Measurements from ENCODE around the gene FBXL7. TPM values are rescaled to one million over a fixed set of nuclear protein-coding genes. Genes with fewer than 3 reads are reported as not detected.

FBXL7 gene
- total and polyA plus RNA-seq, 2 donors (not counting 1 experiment from before 2014, with no cell fraction given): not detected

GRCh38 chr5:15844253-15844652 is 344.3 kb downstream of the FBXL7 start:
- peaks cover 4% of the 10 kb centered on the region for H3K9me3 Mint-ChIP-seq (ENCODE audit: insufficient read depth)
- no peaks in the 10 kb centered on the region for H3K36me3 ChIP-seq (replicated peaks in 1 of 2; ENCODE audit: control extremely low read depth in 1 of 2, control insufficient read depth in 1 of 2, extremely low read depth in 1 of 2, insufficient read depth in 2 of 2, low read length in 1 of 2)
- H3K4me2 ChIP-seq (replicated peaks; ENCODE audit: low read depth, low read length, poor library complexity, severe bottlenecking): no peak overlapping the region

GRCh38 chr5:15844871-15845270 is 344.9 kb downstream of the FBXL7 start:
- no peaks in the 10 kb centered on the region for H4K20me1 ChIP-seq (ENCODE audit: control insufficient read depth, insufficient read depth, low read length, poor library complexity, severe bottlenecking)
- no peak overlapping the region for H3K27ac Mint-ChIP-seq
- no peak overlapping the region for H3K4me3 Mint-ChIP-seq
- H3K4me3 ChIP-seq (ENCODE audit: control extremely low read depth in 1 of 5, extremely low read depth in 1 of 5, insufficient read depth in 1 of 5, low read depth in 2 of 5, low read length in 4 of 5): no peak overlapping the region
- no peaks in the 10 kb centered on the region for H3K36me3 ChIP-seq (replicated peaks in 1 of 2; ENCODE audit: control extremely low read depth in 1 of 2, control insufficient read depth in 1 of 2, extremely low read depth in 1 of 2, insufficient read depth in 2 of 2, low read length in 1 of 2)
- peaks cover 0 to 15% (median 2%) of the 10 kb centered on the region in 3 donors for H3K9me3 ChIP-seq (ENCODE audit: control extremely low read depth in 1 of 3, control insufficient read depth in 2 of 3, insufficient read depth in 1 of 3, low read length in 2 of 3)
- H3K4me1 Mint-ChIP-seq: no peaks in the 10 kb centered on the region
- H3K4me1 ChIP-seq (ENCODE audit: control insufficient read depth in 2 of 2, insufficient read depth in 2 of 2, low read length in 2 of 2): no peaks in the 10 kb centered on the region
- ChIA-PET POLR2A (no interaction called here), CTCF (interaction anchor here (0.6 kb wide), 1 partner anchor 23 kb away, joined by 3 read pairs; no protein-coding TSS in a partner anchor)
- no peak overlapping the region for H3K9ac ChIP-seq (ENCODE audit: low read length)
- H3K27me3 ChIP-seq (replicated peaks in 1 of 4; ENCODE audit: control extremely low read depth in 1 of 4, control insufficient read depth in 3 of 4, insufficient read depth in 4 of 4, low read length in 3 of 4): no peaks in the 10 kb centered on the region
- peaks cover 4% of the 10 kb centered on the region for H3K9me3 Mint-ChIP-seq (ENCODE audit: insufficient read depth)
- H3K79me2 ChIP-seq (ENCODE audit: control insufficient read depth, insufficient read depth, low read length): no peaks in the 10 kb centered on the region
- no peak for DNase-seq
- TF ChIP-seq EZH2 (IDR thresholded peaks at IDR 0.05; ENCODE audit: borderline replicate concordance, insufficient read depth, low read depth, low read length, poor library complexity, severe bottlenecking) (no peak), CTCF (IDR thresholded peaks at IDR 0.05) (no peak)
- H3K27ac ChIP-seq (ENCODE audit: low read length in 2 of 2): no peak overlapping the region
- H3K4me2 ChIP-seq (replicated peaks; ENCODE audit: low read depth, low read length, poor library complexity, severe bottlenecking): no peak overlapping the region
- no peak for ATAC-seq (ENCODE audit: low read depth)
- 81% methylated on average over 2 of the region's 3 CpGs for WGBS (ENCODE audit: insufficient coverage)
- H2AFZ ChIP-seq (ENCODE audit: insufficient read depth, low read depth, low read length, poor library complexity, severe bottlenecking): no peak overlapping the region
- no peaks in the 10 kb centered on the region for H3K27me3 Mint-ChIP-seq
- intact Hi-C loops (cut with micrococcal nuclease): no loop called here

More at GRCh38 chr5:15844253-15844652, 344.3 kb downstream of the FBXL7 start:
- no peak overlapping the region for H3K27ac Mint-ChIP-seq
- H3K4me1 ChIP-seq (ENCODE audit: control insufficient read depth in 2 of 2, insufficient read depth in 2 of 2, low read length in 2 of 2): no peaks in the 10 kb centered on the region
- no peak overlapping the region for H3K9ac ChIP-seq (ENCODE audit: low read length)
- intact Hi-C loops (cut with micrococcal nuclease): no loop called here
- no peak overlapping the region for H3K4me3 Mint-ChIP-seq
- no peak overlapping the region for H3K27ac ChIP-seq (ENCODE audit: low read length in 2 of 2)
- no peak overlapping the region for H3K4me3 ChIP-seq (ENCODE audit: control extremely low read depth in 1 of 5, extremely low read depth in 1 of 5, insufficient read depth in 1 of 5, low read depth in 2 of 5, low read length in 4 of 5)
- no peaks in the 10 kb centered on the region for H4K20me1 ChIP-seq (ENCODE audit: control insufficient read depth, insufficient read depth, low read length, poor library complexity, severe bottlenecking)
- no peak for ATAC-seq (ENCODE audit: low read depth)
- 100% methylated on average over 1 of the region's 4 CpGs for WGBS (ENCODE audit: insufficient coverage)
- ChIA-PET CTCF (no interaction called here), POLR2A (no interaction called here)
- DNase-seq: no peak
- H3K4me1 Mint-ChIP-seq: no peaks in the 10 kb centered on the region
- no peaks in the 10 kb centered on the region for H3K27me3 ChIP-seq (replicated peaks in 1 of 4; ENCODE audit: control extremely low read depth in 1 of 4, control insufficient read depth in 3 of 4, insufficient read depth in 4 of 4, low read length in 3 of 4)
- no peaks in the 10 kb centered on the region for H3K79me2 ChIP-seq (ENCODE audit: control insufficient read depth, insufficient read depth, low read length)
- TF ChIP-seq CTCF (IDR thresholded peaks at IDR 0.05) (no peak), EZH2 (IDR thresholded peaks at IDR 0.05; ENCODE audit: borderline replicate concordance, insufficient read depth, low read depth, low read length, poor library complexity, severe bottlenecking) (no peak)
- no peak overlapping the region for H2AFZ ChIP-seq (ENCODE audit: insufficient read depth, low read depth, low read length, poor library complexity, severe bottlenecking)
- no peaks in the 10 kb centered on the region for H3K27me3 Mint-ChIP-seq
- H3K9me3 ChIP-seq (ENCODE audit: control extremely low read depth in 1 of 3, control insufficient read depth in 2 of 3, insufficient read depth in 1 of 3, low read length in 2 of 3): peaks cover 0 to 15% (median 2%) of the 10 kb centered on the region in 3 donors

All from B cell (primary cell).